Measurements from ENCODE around the gene PLEKHG4.

DNA sequence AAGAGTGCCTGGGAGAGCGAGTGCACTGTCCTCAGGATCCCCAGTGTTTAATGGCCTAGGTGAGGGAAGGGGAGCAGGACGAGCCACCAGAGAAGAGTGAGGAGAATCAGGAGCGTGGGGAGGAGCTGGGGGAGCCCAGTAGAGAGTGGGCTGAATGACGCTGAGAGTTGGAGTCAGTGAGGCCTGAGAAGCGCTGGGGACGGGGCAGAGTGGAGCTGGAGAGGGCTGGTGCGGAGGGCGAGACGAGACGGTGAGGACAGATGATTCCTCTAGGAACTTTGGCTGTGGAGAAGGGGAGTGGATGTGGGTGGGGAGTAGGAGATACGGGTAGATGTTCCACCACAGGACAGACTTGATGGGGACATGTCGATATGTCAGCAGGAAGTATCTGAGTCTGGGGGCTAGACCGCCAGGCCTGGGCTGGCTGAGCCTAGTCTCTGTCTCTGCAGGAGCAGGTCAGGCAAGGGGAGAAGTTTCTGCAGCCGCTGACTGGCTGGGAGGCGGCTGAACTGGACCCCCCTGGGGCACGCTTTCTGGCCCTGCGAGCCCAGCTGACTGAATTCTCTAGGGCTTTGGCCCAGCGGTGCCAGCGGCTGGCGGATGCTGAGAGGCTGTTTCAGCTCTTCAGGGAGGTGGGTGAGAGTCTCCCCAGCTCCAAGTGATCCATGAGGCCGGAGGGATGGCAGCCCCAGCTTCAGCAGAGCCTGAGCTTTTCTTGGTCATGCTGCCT, 4.7 kb downstream of the PLEKHG4 start:
- TF ChIP-seq ATF6 (CRISPR knock-in tag; IDR thresholded peaks at IDR 0.05) (no peak), IRF2 (CRISPR knock-in tag; IDR thresholded peaks at IDR 0.05; ENCODE audit: borderline replicate concordance, low read depth) (no peak), ETV6 (CRISPR knock-in tag; IDR thresholded peaks at IDR 0.05) (no peak), RELA (CRISPR knock-in tag; IDR thresholded peaks at IDR 0.05; ENCODE audit: borderline replicate concordance) (no peak), USF1 (CRISPR knock-in tag; IDR thresholded peaks at IDR 0.05) (no peak)
- TF ChIP-seq, protein P1, sequence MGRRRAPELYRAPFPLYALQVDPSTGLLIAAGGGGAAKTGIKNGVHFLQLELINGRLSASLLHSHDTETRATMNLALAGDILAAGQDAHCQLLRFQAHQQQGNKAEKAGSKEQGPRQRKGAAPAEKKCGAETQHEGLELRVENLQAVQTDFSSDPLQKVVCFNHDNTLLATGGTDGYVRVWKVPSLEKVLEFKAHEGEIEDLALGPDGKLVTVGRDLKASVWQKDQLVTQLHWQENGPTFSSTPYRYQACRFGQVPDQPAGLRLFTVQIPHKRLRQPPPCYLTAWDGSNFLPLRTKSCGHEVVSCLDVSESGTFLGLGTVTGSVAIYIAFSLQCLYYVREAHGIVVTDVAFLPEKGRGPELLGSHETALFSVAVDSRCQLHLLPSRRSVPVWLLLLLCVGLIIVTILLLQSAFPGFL (CRISPR knock-in tag; IDR thresholded peaks at IDR 0.05; ENCODE audit: borderline replicate concordance), result no peak
